ENCODE data around the gene INTU.

Gene INTU

DNA sequence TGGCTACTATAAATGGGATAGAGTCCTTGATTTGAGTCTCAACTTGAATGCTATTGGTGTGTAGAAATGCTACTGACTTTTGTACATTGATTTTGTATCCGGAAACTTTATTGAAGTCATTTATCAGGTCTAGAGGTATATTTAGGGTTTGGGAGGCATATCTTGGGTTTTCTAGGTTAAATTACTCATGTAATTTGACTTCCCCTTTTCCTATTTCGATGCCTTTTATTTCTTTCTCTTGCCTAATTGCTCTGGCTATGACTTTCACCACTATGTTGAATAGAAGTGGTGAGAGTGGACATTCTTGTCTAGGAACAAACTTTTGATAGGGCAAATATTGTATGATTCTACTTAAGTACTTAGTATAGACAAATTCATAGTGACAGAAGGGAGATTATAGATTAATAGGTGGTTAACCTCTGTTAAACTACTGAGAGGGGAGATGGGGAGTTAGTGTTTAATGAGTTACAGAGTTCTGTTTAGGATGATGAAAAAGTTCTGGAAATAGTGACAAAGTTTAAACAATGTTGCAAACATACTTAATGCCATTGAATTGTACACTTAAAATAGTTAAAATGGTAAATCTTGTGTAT is 126.6 kb downstream of the INTU start:
- DNase-seq: no peak

GRCh38 chr4:127759893-127760292 is 127.1 kb downstream of the INTU start:
- DNase-seq: no peak

DNA sequence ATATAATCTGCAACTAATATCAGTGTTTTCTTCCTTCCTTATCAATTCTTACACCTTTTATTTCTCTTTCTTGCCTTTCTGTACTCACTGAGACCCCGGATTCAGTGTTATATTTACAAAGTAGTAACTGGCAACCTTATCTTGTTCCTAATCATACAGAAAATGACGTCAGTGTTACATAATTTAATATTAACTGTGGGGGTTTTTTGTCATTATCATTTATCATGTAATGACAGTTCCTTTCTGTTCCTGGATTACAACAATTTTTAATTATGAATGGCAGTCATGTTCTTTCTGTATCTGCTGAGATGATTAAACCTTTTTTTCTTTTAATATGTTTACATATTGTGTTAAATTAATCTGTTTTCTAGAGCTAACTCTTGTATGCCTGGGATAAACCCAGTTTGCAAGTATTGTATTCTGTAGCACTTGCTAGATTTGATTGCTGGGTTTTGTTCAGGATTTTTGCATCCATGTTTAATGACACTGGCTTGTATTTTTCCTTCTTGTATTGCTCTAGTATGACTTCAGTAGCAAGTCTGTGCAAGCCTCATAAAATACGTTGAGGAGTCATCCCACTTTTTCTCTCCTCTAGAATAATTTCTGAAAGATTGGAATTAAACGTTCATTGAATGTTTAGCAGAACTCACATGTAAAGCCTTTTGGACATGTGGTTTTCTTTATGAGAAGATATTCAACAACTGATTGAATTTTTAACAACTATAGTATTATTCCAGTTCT is 138.9 kb downstream of the INTU start:
- no peak for DNase-seq

- no peak for DNase-seq
These were observed 140.3 kb downstream of the INTU start for GRCh38 chr4:127772769-127773671.

DNA sequence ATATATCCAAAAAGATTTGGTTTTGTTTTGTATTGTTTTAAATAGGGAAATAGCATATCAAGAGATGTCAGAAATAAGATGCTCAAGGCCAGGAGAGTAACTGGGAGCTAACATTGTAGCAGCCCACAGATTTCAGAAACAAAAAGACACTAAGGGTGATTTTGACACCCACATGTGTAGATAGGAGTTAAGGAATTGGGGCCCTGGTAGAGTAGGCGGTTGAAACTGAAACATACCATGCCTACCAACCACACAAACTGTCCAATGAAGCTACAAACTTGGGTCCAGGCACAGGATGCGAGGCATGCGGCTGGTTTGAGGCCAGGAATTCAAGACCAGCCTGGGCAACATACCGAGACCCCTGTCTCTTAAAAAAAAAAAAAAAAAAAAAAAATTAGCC is 143.1 kb downstream of the INTU start:
- no peak for DNase-seq
